Naive B cell (primary cell): Measurements from ENCODE around the gene IGSF23. TPM values are rescaled to one million over a fixed set of nuclear protein-coding genes. Genes with fewer than 3 reads are reported as not detected.
"Not testable (repeated sequence)": the region's sequence is repeated elsewhere in the genome, so short reads cannot be mapped to it uniquely, and the experiment has no call there.

Source experiments
- ATAC-seq, 2 donors: fragments of 150-1000 bp; cut with Tn5 transposase; 2 replicates each; pipeline ENCODE4 v1.10.0; 2021; ENCODE audit warnings: low read depth in 2 of 2, mild to moderate bottlenecking in 2 of 2, moderate library complexity in 2 of 2
- DNase-seq: peaks from one replicate; pipeline ENCODE4 v3.0.0; 2022
- H3K27ac Mint-ChIP-seq, 6 donors: one replicate each; pipeline ENCODE4 v1.8.0; 2020 to 2022; ENCODE audit warnings: mild to moderate bottlenecking in 6 of 6, mixed read lengths in 6 of 6, moderate library complexity in 5 of 6, inconsistent platforms in 2 of 6
- H3K27me3 Mint-ChIP-seq, 3 donors: one replicate each; pipeline ENCODE4 v1.8.0; 2021 to 2022; ENCODE audit warnings: mixed read lengths in 3 of 3, mild to moderate bottlenecking in 1 of 3
- H3K36me3 Mint-ChIP-seq, 2 donors: one replicate each; pipeline ENCODE4 v1.8.0; 2020 to 2022; ENCODE audit warnings: mixed read lengths in 2 of 2, inconsistent platforms in 1 of 2, mild to moderate bottlenecking in 1 of 2
- H3K4me1 Mint-ChIP-seq, 3 donors: one replicate each; pipeline ENCODE4 v1.8.0; 2020 to 2022; ENCODE audit warnings: mixed read lengths in 3 of 3, inconsistent platforms in 1 of 3, mild to moderate bottlenecking in 1 of 3, moderate library complexity in 1 of 3
- H3K4me3 Mint-ChIP-seq, 8 donors: one replicate each; pipeline ENCODE4 v1.8.0; 2020 to 2022; ENCODE audit warnings: mild to moderate bottlenecking in 8 of 8, mixed read lengths in 8 of 8, moderate library complexity in 8 of 8, inconsistent platforms in 2 of 8
- H3K9me3 Mint-ChIP-seq, 7 donors: one replicate each; pipeline ENCODE4 v1.8.0; 2020 to 2022; ENCODE audit warnings: mixed read lengths in 7 of 7, mild to moderate bottlenecking in 5 of 7, inconsistent platforms in 2 of 7, moderate library complexity in 1 of 7
- polyA plus RNA-seq, 6 donors: library from polyadenylated mRNA; unstranded; fragments of 300-500 nt; fragmentation: Illumina TruSeq; gene quantifications; one replicate each; pipeline ENCODE4 v1.2.3, GENCODE V29; 2021; ENCODE audit warnings: low read depth in 6 of 6

IGSF23 gene
- polyA plus RNA-seq, 6 donors from 2014 or later, result not detected

DNA sequence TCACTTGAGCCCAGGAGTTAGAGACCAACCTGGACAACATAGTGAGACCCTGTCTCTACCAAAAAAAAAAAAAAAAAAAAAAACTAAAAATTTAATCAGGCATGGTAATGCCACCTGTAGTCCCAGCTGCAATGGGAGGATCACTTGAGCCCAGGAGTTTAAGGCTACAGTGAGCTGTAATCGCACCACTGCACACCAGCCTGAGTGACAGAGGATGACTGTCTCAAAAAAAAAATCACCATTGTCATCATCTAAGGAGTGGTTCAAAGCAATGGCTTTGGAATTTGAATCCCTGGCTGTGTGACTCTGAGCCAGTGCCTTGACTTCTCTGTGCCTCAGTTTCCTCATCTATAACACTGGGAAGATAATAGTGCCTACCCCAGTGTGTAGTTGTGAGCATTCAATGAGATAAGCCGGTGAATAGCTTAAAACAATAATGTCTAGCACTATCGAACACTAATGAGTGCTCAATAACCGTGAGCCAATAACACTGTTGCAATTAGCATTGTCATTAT is 11.5 kb downstream of the IGSF23 start:
- no peak for ATAC-seq
- Mint-ChIP-seq H3K36me3 (no peaks in the 10 kb centered on the region), H3K27ac (no peak overlapping the region), H3K4me1 (no peaks in the 10 kb centered on the region), H3K9me3 (peaks cover 0 to 9% (median 4%) of the 10 kb centered on the region in 7 donors), H3K4me3 (no peak overlapping the region), H3K27me3 (peaks cover 0 to 40% (median 29%) of the 10 kb centered on the region in 3 donors)
- no peak for DNase-seq

DNA sequence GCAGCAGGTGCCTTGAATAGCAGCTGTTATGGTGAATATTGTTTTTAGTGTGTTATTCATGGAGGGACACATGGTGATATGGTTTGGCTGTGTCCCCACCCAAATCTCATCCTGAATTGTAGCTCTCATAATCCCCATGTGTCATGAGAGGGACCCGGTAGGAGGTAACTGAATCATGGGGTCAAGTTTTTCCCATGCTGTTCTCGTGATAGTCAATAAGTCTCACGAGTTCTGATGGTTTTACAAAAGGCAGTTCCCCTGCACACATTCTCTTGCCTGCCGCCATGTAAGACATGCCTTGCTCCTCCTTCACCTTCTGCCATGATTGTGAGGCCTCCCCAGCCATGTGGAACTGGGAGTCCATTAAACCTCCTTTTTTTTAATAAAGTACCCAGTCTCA is 12.3 kb downstream of the IGSF23 start:
- DNase-seq, H3K36me3 Mint-ChIP-seq, H3K4me1 Mint-ChIP-seq, H3K4me3 Mint-ChIP-seq, H3K27ac Mint-ChIP-seq, H3K9me3 Mint-ChIP-seq, ATAC-seq: not testable (repeated sequence)
- H3K27me3 Mint-ChIP-seq, result peaks cover 0 to 45% (median 29%) of the 10 kb centered on the region in 3 donors

DNA sequence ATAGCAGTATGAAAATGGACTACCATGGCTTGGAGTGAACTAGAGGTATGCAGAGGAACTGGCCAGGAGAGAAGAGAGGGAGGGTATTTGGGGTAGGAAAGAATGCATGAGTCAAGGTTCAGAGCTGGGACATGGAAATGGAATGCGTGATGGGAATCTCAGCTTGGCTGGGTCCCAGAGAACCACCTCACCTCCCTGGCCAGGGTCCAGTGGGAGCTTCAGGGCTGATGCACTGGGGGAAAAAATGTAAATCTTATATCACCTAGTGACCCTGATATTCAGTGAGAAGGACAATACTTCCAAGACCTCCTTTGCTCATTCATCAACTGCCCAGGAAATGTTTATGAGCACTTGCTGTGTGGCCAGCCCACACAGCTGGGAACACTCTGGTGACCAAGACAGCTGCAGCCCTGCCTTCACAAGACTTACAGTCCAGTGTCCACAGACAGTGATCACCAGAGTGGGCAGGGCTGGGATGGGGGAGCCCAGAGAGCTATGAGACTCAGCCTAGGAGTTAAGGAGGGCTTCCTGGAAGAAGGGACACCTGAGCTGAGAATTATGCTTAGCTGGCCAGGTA is 12.8 kb downstream of the IGSF23 start:
- DNase-seq (no peak), ATAC-seq (no peak)
- Mint-ChIP-seq H3K9me3 (peaks cover 0 to 9% (median 4%) of the 10 kb centered on the region in 7 donors), H3K4me1 (no peaks in the 10 kb centered on the region), H3K36me3 (no peaks in the 10 kb centered on the region), H3K27me3 (peaks cover 0 to 50% (median 29%) of the 10 kb centered on the region in 3 donors), H3K4me3 (no peak overlapping the region), H3K27ac (peak overlapping the region in 1 of 6 donors; percentile 15)

DNA sequence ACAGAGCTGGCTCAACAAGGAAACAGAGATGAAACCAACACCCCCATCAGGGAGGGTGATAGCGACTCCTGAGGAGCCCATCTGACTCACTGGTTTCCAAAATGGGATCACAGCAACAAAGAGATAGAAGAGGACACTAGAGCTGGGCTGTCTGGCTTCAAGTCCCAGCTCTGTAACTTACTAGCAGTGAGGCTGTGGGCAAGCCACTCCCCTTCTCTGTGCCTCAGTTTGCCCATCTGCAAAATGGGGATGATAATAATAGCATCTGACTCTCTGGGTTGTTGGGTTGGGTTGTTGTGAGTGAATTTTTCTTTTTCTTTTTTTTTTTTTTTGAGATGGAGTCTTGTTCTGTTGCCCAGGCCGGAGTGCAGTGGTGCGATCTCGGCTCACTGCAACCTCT is 14.3 kb downstream of the IGSF23 start:
- DNase-seq, result no peak

DNA sequence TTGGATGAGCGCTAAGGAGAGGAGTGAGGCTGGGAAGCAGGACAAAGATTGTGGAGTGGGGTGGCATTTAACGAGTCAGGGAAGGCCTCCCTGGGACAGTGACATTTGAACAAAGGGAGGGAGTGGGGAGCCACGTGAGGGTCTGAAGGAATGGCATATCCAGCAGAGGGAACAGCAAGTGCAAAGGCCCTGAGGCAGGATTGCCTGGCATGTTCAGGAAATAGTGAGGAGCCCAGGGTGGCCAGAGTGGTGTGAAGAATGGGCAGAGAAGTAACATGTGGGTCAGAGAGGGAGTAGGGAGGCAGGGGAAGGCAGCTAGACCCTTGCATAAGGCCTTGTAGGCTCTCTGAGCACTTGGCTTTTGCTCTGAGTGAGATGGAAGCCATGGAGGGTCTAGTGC is 15.4 kb downstream of the IGSF23 start:
- Mint-ChIP-seq H3K9me3 (peaks cover 0 to 9% (median 3%) of the 10 kb centered on the region in 7 donors), H3K36me3 (no peaks in the 10 kb centered on the region), H3K4me1 (no peaks in the 10 kb centered on the region), H3K27me3 (peaks cover 4 to 52% (median 28%) of the 10 kb centered on the region in 3 donors), H3K27ac (peak overlapping the region in 1 of 6 donors; percentile 48), H3K4me3 (no peak overlapping the region)
- DNase-seq (no peak), ATAC-seq (no peak)

More for the DNA sequence above, 14.3 kb downstream of the IGSF23 start:
- no peaks in the 10 kb centered on the region for H3K36me3 Mint-ChIP-seq
- no peaks in the 10 kb centered on the region for H3K4me1 Mint-ChIP-seq
- no peak overlapping the region for H3K4me3 Mint-ChIP-seq
- peaks cover 1 to 47% (median 33%) of the 10 kb centered on the region in 3 donors for H3K27me3 Mint-ChIP-seq
- ATAC-seq, result no peak
- peak overlapping the region in 1 of 6 donors; percentile 19 for H3K27ac Mint-ChIP-seq
- H3K9me3 Mint-ChIP-seq, result peaks cover 0 to 9% (median 4%) of the 10 kb centered on the region in 7 donors

DNA sequence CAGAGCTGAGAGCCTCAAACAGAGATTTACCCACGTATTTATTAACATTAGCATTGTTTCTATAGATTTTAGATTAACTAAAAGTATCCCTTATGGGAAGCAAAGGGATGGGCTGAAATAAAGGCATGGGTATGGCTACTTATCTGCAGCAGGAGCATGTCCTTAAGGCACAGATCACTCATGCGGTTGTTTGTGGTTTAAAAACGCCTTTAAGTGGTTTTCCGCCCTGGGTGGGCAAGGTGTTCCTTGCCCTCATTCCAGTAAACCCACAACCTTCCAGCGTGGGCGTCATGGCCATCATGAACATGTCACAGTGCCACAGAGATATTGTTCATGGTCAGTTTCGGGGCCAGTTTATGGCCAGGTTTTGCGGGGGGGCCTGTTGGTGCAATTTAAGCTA is 18.2 kb downstream of the IGSF23 start:
- H3K36me3 Mint-ChIP-seq, H3K4me3 Mint-ChIP-seq, DNase-seq, H3K9me3 Mint-ChIP-seq, ATAC-seq, H3K4me1 Mint-ChIP-seq, H3K27ac Mint-ChIP-seq: not testable (repeated sequence)
- peaks cover 18 to 68% (median 28%) of the 10 kb centered on the region in 3 donors for H3K27me3 Mint-ChIP-seq

DNA sequence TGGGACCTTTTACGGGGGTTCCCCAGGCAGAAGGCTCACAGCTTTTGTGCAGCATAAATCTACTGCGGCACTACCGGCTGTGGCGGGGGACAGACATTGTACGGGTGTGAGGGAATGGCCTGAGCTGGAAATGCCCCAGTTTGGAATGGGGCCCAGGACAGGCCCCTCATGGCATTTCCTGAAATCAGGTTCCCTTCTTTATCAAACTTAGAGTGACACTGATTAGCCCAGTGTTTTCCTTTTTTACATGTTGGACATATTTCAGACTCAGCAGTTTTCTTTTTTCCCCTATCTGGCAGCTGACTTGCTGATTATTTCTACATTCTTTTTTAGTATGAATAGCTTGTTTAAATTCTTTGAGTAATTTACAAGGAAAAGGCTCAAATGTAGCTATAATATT is 20.7 kb downstream of the IGSF23 start:
- not testable (repeated sequence) for H3K4me1 Mint-ChIP-seq, DNase-seq, H3K27ac Mint-ChIP-seq, H3K4me3 Mint-ChIP-seq, ATAC-seq, H3K9me3 Mint-ChIP-seq, H3K36me3 Mint-ChIP-seq
- H3K27me3 Mint-ChIP-seq, result peaks cover 20 to 56% (median 22%) of the 10 kb centered on the region in 3 donors

DNA sequence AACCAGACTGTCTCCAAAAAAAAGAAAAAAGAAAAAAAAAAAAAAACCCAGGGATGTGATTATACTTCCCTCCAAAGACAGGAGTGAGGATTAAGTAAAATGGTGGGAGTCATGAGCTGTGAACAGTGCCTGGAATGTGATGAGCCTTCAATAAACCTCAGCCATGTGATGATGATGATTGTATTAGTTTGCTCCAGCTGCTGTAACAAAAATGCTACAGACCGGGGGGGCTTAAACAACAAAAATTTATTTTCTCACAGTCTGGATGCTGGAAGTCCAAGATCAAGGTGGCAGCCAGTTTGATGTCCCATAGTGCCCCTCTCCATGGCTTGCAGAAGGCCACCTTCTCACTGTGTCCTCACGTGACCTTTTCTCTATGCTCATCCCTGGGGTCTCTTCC is 21.4 kb downstream of the IGSF23 start:
- Mint-ChIP-seq H3K4me1 (no peaks in the 10 kb centered on the region), H3K9me3 (peaks cover 0 to 5% (median 0%) of the 10 kb centered on the region in 7 donors), H3K27ac (no peak overlapping the region), H3K4me3 (no peak overlapping the region), H3K36me3 (no peaks in the 10 kb centered on the region), H3K27me3 (peaks cover 20 to 55% (median 22%) of the 10 kb centered on the region in 3 donors)
- DNase-seq, result no peak
- ATAC-seq, result no peak

DNA sequence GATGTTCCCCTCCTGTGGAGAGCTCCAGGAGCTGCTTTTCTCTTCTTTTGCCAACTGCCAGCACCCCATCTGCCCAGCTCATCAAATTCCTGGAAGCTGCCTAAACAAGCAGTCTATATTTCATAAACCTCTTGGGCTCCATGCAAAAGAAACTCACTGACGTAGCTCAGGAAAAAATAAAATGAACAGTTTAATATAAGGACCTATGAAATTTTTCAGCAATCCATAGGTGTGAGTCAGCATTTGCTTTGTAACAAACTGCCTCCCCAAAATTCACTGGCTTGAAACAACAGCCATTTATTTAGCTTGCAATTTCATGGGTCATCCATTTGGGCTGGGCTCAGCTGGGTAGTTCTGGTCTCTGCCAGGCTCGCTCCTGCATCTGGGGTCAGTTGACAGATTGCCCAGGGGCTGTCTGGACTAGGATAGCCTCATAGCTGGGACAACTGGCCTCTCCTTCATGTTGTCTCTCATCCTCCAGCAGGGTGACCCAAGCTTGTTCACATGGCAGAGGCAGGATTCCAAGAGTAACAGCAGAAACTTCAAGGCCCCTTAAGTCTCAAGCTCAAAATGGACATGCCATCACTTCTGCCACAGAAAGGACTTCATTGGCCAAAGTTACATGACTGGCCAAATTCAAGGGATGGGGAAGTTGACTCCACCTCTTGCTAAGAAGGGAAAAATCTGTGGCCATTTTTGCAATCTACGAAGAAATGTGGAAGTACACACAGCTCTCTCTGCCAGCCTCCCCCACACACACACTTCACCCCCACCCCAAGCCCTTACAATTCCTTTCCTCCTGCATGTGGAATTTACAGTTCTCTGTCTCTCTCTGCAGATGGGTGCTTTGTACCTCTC is 22.4 kb downstream of the IGSF23 start:
- peaks cover 0 to 5% (median 0%) of the 10 kb centered on the region in 7 donors for H3K9me3 Mint-ChIP-seq
- no peaks in the 10 kb centered on the region for H3K4me1 Mint-ChIP-seq
- H3K27me3 Mint-ChIP-seq, result peaks cover 25 to 48% (median 30%) of the 10 kb centered on the region in 3 donors
- DNase-seq (no peak), ATAC-seq (no peak)
- no peak overlapping the region for H3K27ac Mint-ChIP-seq
- H3K4me3 Mint-ChIP-seq, result peak overlapping the region in 1 of 8 donors; percentile 6
- no peaks in the 10 kb centered on the region for H3K36me3 Mint-ChIP-seq

DNA sequence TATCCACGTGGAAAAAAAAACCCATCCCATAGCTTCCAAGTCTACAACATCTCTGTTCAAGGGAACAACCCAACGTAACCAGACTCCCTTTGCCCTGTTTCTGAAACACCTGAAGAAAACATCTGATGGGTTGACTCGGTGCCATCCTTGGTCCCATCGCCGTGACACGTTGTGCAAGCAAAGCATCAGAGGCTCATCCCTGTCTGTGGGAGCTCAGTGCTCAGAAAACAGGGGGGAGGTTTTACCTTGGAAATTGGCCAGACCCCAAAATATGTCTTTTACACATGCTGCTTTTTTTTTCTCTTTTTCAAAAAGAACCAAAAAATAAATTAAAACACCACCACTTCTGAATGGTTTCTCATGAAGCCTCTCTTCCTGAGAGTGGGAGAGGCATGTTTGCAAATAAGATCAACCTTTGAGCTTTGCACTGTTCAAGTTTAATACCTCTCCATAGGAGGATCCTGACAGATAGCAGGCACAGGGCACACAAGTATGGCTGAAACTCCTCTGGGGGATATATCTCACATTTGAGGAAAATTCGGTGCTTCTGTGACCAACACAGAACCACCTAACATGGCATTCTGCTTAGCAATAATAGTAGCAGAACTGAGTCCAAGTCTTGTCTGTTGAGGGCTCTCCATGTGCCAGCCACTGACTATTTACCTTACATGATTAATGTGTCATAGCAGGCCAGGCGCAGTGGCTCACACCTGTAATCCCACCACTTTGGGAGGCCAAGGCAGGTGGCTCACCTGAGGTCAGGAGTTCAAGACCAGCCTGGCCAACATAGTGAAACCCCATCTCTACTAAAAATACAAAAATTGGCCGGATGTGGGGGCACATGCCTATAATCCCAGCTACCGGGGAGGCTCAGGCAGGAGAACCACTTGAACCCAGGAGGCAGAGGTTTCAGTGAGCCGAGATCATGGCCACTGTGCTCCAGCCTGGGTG is 23.4 kb downstream of the IGSF23 start:
- DNase-seq (no peak), ATAC-seq (no peak)
- no peaks in the 10 kb centered on the region for H3K4me1 Mint-ChIP-seq
- H3K36me3 Mint-ChIP-seq, result no peaks in the 10 kb centered on the region
- H3K27me3 Mint-ChIP-seq, result peaks cover 26 to 54% (median 38%) of the 10 kb centered on the region in 3 donors
- H3K27ac Mint-ChIP-seq, result no peak overlapping the region
- peaks cover 0 to 5% (median 0%) of the 10 kb centered on the region in 7 donors for H3K9me3 Mint-ChIP-seq
- H3K4me3 Mint-ChIP-seq, result peak overlapping the region in 1 of 8 donors; percentile 16

DNA sequence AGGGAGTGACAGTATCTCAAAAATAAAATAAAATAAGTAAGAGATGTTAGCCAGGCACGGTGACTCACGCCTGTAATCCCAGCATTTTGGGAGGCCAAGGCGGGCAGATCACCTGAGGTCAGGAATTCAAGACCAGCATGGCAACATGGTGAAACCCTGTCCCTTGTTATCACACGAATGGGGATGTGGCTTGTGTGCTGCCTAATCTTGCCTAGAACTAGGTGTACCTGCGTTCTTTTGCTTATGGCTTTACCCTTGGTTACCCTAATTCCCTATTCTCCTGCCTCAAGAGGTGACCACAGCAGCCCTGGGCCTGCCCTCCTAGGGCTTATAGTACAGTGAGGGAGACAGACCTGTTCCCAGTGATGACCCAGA is 24.0 kb downstream of the IGSF23 start:
- ATAC-seq, result no peak
- peaks cover 0 to 5% (median 0%) of the 10 kb centered on the region in 7 donors for H3K9me3 Mint-ChIP-seq
- no peak overlapping the region for H3K27ac Mint-ChIP-seq
- peak overlapping the region in 1 of 8 donors; percentile 66 for H3K4me3 Mint-ChIP-seq
- H3K4me1 Mint-ChIP-seq, result no peaks in the 10 kb centered on the region
- no peaks in the 10 kb centered on the region for H3K36me3 Mint-ChIP-seq
- DNase-seq, result no peak
- H3K27me3 Mint-ChIP-seq, result peaks cover 26 to 60% (median 40%) of the 10 kb centered on the region in 3 donors

DNA sequence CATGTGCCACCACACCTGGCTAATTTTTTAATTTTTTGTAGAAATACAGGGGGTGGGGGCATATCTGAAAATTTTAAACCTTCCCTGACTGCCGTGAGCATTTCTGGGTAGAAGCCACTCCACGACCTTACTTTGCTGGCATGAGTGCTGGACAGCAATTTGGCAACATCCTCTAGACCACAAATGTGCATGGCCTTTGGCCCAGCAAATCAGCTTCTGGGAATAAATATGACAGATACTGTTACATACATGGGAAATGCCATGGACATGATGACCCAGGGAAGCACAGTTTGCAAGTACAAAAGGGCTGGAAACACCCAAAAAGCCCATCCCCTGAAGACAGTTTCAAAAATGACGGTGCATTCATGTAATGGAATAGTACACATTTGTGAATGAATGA is 27.2 kb downstream of the IGSF23 start:
- no peak overlapping the region for H3K4me3 Mint-ChIP-seq
- no peak for DNase-seq
- peaks cover 0 to 1% (median 0%) of the 10 kb centered on the region in 7 donors for H3K9me3 Mint-ChIP-seq
- ATAC-seq, result no peak
- H3K36me3 Mint-ChIP-seq, result no peaks in the 10 kb centered on the region
- H3K27me3 Mint-ChIP-seq, result peaks cover 17 to 48% (median 38%) of the 10 kb centered on the region in 3 donors
- no peak overlapping the region for H3K27ac Mint-ChIP-seq
- H3K4me1 Mint-ChIP-seq, result peaks cover 0 to 10% (median 6%) of the 10 kb centered on the region in 3 donors
